Retinal pigment epithelial cell (primary cell): ENCODE measurements around the gene HEMGN.

Experiments
- DNase-seq: peaks from one replicate; pipeline ENCODE4 v3.0.0-alpha.2; 2010; ENCODE audit warnings: low read depth
- H3K4me3 ChIP-seq: 2 replicates; pipeline ENCODE4 v1.5.1; 2011; ENCODE audit warnings: mild to moderate bottlenecking, low read length, control low read depth, moderate library complexity
- TF ChIP-seq, protein P1 (sequence below): conservative IDR thresholded peaks from 2 replicates; pipeline ENCODE4 v1.5.1; 2011; ENCODE audit warnings: low read depth, low read length, control low read depth, inconsistent platforms

Gene HEMGN

GRCh38 chr9:97918611-97919010, 19.4 kb downstream of the HEMGN start:
- no peak for DNase-seq
- H3K4me3 ChIP-seq: no peak overlapping the region
- TF ChIP-seq, protein P1, sequence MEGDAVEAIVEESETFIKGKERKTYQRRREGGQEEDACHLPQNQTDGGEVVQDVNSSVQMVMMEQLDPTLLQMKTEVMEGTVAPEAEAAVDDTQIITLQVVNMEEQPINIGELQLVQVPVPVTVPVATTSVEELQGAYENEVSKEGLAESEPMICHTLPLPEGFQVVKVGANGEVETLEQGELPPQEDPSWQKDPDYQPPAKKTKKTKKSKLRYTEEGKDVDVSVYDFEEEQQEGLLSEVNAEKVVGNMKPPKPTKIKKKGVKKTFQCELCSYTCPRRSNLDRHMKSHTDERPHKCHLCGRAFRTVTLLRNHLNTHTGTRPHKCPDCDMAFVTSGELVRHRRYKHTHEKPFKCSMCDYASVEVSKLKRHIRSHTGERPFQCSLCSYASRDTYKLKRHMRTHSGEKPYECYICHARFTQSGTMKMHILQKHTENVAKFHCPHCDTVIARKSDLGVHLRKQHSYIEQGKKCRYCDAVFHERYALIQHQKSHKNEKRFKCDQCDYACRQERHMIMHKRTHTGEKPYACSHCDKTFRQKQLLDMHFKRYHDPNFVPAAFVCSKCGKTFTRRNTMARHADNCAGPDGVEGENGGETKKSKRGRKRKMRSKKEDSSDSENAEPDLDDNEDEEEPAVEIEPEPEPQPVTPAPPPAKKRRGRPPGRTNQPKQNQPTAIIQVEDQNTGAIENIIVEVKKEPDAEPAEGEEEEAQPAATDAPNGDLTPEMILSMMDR: no peak

DNA sequence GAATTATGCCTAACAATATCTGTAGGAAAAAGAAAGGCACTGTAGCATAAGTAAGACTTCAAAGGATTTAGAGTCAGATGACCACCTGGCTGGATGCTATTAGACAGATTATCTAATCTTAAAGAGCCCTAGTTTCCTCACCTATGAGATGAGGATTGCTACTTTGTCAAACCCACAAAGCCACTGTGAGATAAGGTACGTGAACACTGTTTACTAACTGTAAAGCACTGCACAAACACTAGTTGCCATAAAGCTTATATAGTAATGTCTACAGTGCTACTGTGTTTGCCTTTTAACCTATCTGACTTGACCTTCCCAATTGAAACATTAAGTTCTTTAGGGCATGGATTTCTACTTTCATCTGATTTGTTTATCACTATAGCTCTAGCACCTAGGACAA, 26.0 kb downstream of the HEMGN start:
- H3K4me3 ChIP-seq: no peak overlapping the region
- TF ChIP-seq, protein P1: no peak
- no peak for DNase-seq

GRCh38 chr9:97911528-97911927, 26.4 kb downstream of the HEMGN start:
- TF ChIP-seq, protein P1: no peak
- H3K4me3 ChIP-seq: no peak overlapping the region
- no peak for DNase-seq

DNA sequence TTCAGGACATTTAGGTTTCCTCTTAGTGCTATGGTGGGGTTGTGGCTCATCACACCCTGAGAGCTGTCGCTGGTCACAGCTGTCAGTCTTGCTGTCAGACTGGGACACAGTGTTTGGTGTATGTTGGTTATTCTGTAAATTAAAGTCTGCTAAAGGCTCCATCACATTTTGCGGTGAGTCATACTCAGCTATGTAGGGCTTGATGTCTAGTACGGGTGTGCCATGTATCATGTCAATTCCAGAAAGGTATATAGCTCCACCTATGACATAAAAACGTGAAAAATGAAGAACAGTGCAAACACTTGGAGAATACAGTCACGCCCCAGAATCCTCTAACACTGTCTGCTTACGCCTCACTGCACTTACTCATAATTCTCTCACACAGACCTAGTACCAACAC, 27.6 kb downstream of the HEMGN start:
- H3K4me3 ChIP-seq: no peak overlapping the region
- DNase-seq: no peak
- TF ChIP-seq, protein P1: no peak

- TF ChIP-seq, protein P1: no peak
- no peak overlapping the region for H3K4me3 ChIP-seq
- DNase-seq: no peak
These were observed 29.3 kb downstream of the HEMGN start for GRCh38 chr9:97908705-97909104.

GRCh38 chr9:97907632-97908031, 30.3 kb downstream of the HEMGN start:
- TF ChIP-seq, protein P1: no peak
- H3K4me3 ChIP-seq: no peak overlapping the region
- no peak for DNase-seq

DNA sequence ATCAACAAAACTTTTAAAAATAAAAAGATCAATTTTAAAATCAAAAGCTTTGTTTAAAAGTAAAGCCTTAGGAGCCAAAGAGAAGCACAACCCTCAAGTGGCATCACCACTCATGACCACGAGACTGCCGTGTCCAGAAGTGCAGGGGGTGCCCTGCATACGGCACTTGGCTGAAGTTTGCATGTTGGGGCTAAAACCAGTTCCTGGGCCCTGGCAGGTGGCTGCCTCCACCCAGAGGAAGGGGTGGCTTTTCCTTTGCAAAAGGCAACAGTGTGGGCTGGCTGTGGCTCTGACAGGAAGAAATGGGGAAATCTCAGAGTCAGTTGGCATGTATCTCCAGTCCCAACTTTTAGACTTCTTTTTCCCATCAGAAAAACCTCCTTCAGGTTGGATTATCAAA, 30.9 kb downstream of the HEMGN start:
- DNase-seq: no peak
- no peak overlapping the region for H3K4me3 ChIP-seq
- TF ChIP-seq, protein P1: no peak
